AG10803 (cell line): ENCODE data around the gene STIM1.

Experiments
- DNase-seq: peaks from one replicate; pipeline ENCODE4 v3.0.0; 2010; ENCODE audit warnings: low read depth
- H3K4me3 ChIP-seq: 2 replicates; pipeline ENCODE4 v1.5.1; 2011; ENCODE audit warnings: mild to moderate bottlenecking, low read length, control low read depth
- CTCF ChIP-seq: conservative IDR thresholded peaks from 2 replicates; pipeline ENCODE4 v1.5.1; 2011; ENCODE audit warnings: mild to moderate bottlenecking, low read length, control low read depth, inconsistent platforms

STIM1 gene

GRCh38 chr11:3977078-3977477 lies 121.6 kb downstream of the STIM1 start:
- TF ChIP-seq CTCF = no peak
- no peak for DNase-seq
- H3K4me3 ChIP-seq = no peak overlapping the region

- no peak for DNase-seq
- TF ChIP-seq CTCF = no peak
- H3K4me3 ChIP-seq = no peak overlapping the region
Observed at GRCh38 chr11:3981084-3981633, 125.7 kb downstream of the STIM1 start.

GRCh38 chr11:3982431-3982830 lies 127.0 kb downstream of the STIM1 start:
- TF ChIP-seq CTCF = no peak
- H3K4me3 ChIP-seq = no peak overlapping the region
- DNase-seq = no peak

- no peak for TF ChIP-seq CTCF
- DNase-seq = no peak
- H3K4me3 ChIP-seq = no peak overlapping the region
Observed at GRCh38 chr11:3983101-3983500, 127.6 kb downstream of the STIM1 start.

GRCh38 chr11:3984896-3985295 lies 129.4 kb downstream of the STIM1 start:
- no peak for DNase-seq
- H3K4me3 ChIP-seq = no peak overlapping the region
- TF ChIP-seq CTCF = peak; percentile 23; the same call in 1 of the 2 replicates

GRCh38 chr11:3985631-3986030 lies 130.2 kb downstream of the STIM1 start:
- no peak overlapping the region for H3K4me3 ChIP-seq
- no peak for TF ChIP-seq CTCF
- DNase-seq = no peak

GRCh38 chr11:3986301-3986700 lies 130.8 kb downstream of the STIM1 start:
- no peak for TF ChIP-seq CTCF
- DNase-seq = no peak
- H3K4me3 ChIP-seq = no peak overlapping the region
